ENCODE measurements around the gene GP5. TPM values are rescaled to one million over a fixed set of nuclear protein-coding genes. Genes with fewer than 3 reads are reported as not detected.
A peak's percentile ranks its signal among the peaks of the same experiment; 100 is the strongest.

Gene GP5
- total RNA-seq, 1 donor from 2014 or later = not detected

DNA sequence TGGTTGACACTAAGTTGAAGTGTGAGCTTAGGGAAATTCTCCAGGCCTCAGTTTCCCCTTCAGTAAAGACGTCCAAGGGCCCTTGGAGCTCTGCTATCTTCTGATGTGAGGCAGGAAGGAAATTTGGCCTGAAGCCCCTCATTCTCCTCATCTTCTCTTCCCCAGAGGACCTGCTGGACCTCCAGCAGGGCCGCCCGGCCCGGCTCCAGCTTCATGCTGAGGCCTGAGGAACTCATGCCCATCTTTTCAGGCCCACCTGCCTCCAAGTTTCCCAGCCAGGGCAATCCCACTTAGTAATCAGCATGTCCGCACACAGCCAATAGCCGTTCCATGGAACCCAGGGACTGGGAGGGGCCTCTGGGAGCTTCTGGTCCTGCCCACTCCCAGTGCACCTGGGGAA lies 33.5 kb downstream of the GP5 start:
- TF ChIP-seq, protein P1, sequence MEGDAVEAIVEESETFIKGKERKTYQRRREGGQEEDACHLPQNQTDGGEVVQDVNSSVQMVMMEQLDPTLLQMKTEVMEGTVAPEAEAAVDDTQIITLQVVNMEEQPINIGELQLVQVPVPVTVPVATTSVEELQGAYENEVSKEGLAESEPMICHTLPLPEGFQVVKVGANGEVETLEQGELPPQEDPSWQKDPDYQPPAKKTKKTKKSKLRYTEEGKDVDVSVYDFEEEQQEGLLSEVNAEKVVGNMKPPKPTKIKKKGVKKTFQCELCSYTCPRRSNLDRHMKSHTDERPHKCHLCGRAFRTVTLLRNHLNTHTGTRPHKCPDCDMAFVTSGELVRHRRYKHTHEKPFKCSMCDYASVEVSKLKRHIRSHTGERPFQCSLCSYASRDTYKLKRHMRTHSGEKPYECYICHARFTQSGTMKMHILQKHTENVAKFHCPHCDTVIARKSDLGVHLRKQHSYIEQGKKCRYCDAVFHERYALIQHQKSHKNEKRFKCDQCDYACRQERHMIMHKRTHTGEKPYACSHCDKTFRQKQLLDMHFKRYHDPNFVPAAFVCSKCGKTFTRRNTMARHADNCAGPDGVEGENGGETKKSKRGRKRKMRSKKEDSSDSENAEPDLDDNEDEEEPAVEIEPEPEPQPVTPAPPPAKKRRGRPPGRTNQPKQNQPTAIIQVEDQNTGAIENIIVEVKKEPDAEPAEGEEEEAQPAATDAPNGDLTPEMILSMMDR (IDR thresholded peaks at IDR 0.05) = no peak
- no peak for TF ChIP-seq POLR2AphosphoS5 (IDR thresholded peaks at IDR 0.05; ENCODE audit: insufficient read depth in 1 of 2, low read depth in 1 of 2)
- TF ChIP-seq POLR2A (IDR thresholded peaks at IDR 0.05) = no peak
- Histone ChIP-seq H3K4me3 (no peak overlapping the region), H3K36me3 (no peaks in the 10 kb centered on the region), H3K4me1 (peaks cover 29% of the 10 kb centered on the region), H3K27ac (no peak overlapping the region), H3K27me3 (no peaks in the 10 kb centered on the region), H3K9me3 (no peaks in the 10 kb centered on the region)
- DNase-seq (ENCODE audit: extremely low spot score in 2 of 2) = no peak
- intact Hi-C loops (cut with DNase I) = no loop called here

- H3K9me3 ChIP-seq = no peaks in the 10 kb centered on the region
- TF ChIP-seq POLR2AphosphoS5 (IDR thresholded peaks at IDR 0.05; ENCODE audit: insufficient read depth in 1 of 2, low read depth in 1 of 2) (no peak), POLR2A (IDR thresholded peaks at IDR 0.05) (no peak)
- TF ChIP-seq, protein P1 (IDR thresholded peaks at IDR 0.05) = no peak
- no peak for DNase-seq (ENCODE audit: extremely low spot score in 2 of 2)
- intact Hi-C loops (cut with DNase I) = no loop called here
- no peaks in the 10 kb centered on the region for H3K36me3 ChIP-seq
- H3K4me1 ChIP-seq = peaks cover 28% of the 10 kb centered on the region
- H3K4me3 ChIP-seq = no peak overlapping the region
- H3K27me3 ChIP-seq = no peaks in the 10 kb centered on the region
- H3K27ac ChIP-seq = peak overlapping the region; percentile 39
These were observed 34.2 kb downstream of the GP5 start for GRCh38 chr3:194364652-194365434.

DNA sequence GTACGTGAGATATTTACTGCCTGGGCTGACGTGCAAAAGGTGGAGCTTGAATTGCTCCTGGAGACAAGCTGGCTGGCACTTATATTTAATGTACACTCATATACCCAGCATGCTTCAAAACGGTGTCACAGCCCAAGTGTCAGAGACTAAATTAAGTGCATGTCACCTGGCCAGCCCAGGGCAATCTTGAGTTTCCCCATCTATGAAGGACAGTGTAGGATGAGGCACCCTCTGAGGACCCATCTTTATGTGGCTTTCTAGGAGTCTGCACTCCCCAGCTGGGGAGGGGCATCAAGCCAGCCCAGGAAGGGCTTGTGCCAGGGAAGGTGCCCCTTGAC lies 34.8 kb downstream of the GP5 start:
- peak overlapping the region; percentile 39 for H3K27ac ChIP-seq
- intact Hi-C loops (cut with DNase I) = no loop called here
- no peaks in the 10 kb centered on the region for H3K9me3 ChIP-seq
- no peaks in the 10 kb centered on the region for H3K27me3 ChIP-seq
- TF ChIP-seq POLR2A (IDR thresholded peaks at IDR 0.05) (no peak), POLR2AphosphoS5 (IDR thresholded peaks at IDR 0.05; ENCODE audit: insufficient read depth in 1 of 2, low read depth in 1 of 2) (no peak)
- H3K4me3 ChIP-seq = no peak overlapping the region
- DNase-seq (ENCODE audit: extremely low spot score in 2 of 2) = no peak
- H3K36me3 ChIP-seq = no peaks in the 10 kb centered on the region
- peaks cover 22% of the 10 kb centered on the region for H3K4me1 ChIP-seq

GRCh38 chr3:194360568-194360967 lies 38.5 kb downstream of the GP5 start:
- no peaks in the 10 kb centered on the region for H3K36me3 ChIP-seq
- no peak for DNase-seq (ENCODE audit: extremely low spot score in 2 of 2)
- no peak overlapping the region for H3K4me3 ChIP-seq
- H3K27ac ChIP-seq = no peak overlapping the region
- TF ChIP-seq POLR2AphosphoS5 (IDR thresholded peaks at IDR 0.05; ENCODE audit: insufficient read depth in 1 of 2, low read depth in 1 of 2) (no peak), POLR2A (IDR thresholded peaks at IDR 0.05) (no peak)
- TF ChIP-seq, protein P1 (IDR thresholded peaks at IDR 0.05) = no peak
- peaks cover 12% of the 10 kb centered on the region for H3K4me1 ChIP-seq
- H3K27me3 ChIP-seq = no peaks in the 10 kb centered on the region
- intact Hi-C loops (cut with DNase I) = no loop called here
- no peaks in the 10 kb centered on the region for H3K9me3 ChIP-seq

DNA sequence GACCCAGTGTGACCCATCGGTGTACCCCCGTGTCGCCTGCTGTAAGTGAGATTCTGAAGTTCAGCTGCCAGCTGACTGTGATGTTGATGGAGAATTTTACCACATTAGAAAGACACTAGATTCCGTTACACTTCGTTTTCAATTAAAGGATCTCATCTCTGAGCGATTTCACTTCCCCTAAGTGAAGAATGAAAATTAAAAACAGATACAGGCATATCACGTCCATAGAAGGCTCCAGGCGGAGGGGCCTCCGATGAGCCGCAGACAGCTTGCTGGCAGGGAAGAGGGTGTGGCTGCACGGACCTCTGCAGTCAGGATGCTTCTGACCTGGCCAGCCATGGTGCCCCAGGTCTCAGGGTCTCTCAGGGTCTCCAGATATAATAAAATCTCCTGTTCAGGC lies 41.4 kb downstream of the GP5 start:
- Histone ChIP-seq H3K9me3 (no peaks in the 10 kb centered on the region), H3K27me3 (no peaks in the 10 kb centered on the region), H3K36me3 (no peaks in the 10 kb centered on the region), H3K27ac (no peak overlapping the region), H3K4me1 (no peaks in the 10 kb centered on the region), H3K4me3 (no peak overlapping the region)
- DNase-seq (ENCODE audit: extremely low spot score in 2 of 2) = no peak
- no peak for TF ChIP-seq POLR2AphosphoS5 (IDR thresholded peaks at IDR 0.05; ENCODE audit: insufficient read depth in 1 of 2, low read depth in 1 of 2)
- TF ChIP-seq, protein P1 (IDR thresholded peaks at IDR 0.05) = no peak
- TF ChIP-seq POLR2A (IDR thresholded peaks at IDR 0.05) = no peak
- intact Hi-C loops (cut with DNase I) = no loop called here
